Activated naive CD4-positive, alpha-beta T cell (primary cell): ENCODE measurements around the gene FAXC.
"Not testable (repeated sequence)": the region's sequence is repeated elsewhere in the genome, so short reads cannot be mapped to it uniquely, and the experiment has no call there.

Source experiments
- DNase-seq, 4 experiments: peaks; one replicate each; lab custom pipeline; 2025; lab: John Stamatoyannopoulos, UW

The FAXC gene

GRCh38 chr6:99287523-99287922 is 62.0 kb downstream of the FAXC start:
- no peak for DNase-seq

DNA sequence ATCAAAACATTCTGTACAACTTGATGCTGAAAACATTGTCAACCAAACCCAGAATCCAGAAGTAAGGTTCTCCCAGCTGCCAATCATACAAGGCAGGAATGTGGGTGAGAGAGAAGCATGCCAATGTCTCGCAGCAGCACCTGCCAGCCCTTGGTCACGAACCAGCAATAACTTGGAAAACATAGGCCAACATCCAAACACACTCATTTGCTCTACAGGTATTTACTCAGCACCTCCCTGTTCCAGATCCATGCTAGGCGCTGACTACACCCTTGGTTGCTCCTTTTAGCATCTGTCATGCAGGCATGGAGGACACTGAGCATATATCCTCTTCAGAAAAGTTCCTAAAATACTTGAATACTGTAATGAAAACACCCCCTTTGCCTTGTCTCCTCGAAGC is 63.6 kb downstream of the FAXC start:
- DNase-seq, result no peak

DNA sequence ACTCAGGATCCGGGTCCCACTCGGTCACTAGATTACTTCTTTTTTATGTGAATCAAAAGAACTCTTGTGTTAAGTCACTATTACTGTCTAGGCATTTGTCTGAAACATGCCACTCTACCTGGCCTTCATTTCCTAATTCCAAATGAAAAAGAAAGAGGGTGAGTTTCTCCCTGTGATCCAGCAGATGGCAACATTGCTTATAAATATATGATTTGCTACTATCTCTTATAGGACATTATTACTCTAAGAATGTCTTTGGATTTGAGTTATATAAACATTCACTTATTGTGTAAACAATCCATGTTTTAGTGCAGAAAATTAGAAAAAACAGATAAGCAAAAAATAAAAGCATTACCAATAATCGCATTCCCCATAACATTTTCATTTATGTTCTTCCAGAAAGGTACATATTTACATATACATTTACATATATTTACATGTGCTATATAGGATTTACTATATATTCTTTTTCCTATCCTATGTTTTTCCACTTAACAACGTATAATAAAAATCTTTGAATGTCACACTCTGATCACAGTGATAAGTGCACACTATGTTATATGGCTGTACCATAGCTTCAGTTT is 66.9 kb downstream of the FAXC start:
- DNase-seq, result no peak

DNA sequence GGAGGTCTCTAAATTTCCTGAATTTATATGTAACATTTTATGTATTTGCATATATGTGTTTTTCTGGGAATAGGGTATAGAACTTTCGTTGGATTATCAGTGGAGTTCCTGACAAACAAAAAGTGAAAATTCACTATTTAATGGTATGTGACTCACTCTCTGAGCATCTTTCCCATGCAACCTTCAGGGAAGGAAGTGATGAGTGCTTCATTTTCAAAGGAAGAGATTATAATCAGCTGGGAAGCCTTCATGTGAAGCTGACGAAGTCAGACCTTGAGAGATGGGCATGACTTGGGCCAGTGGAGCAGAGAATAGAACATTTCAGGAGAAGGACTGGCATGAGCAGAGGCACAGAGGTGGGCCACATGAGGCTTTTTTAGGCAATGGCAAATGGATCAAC is 72.7 kb downstream of the FAXC start:
- DNase-seq, result no peak

GRCh38 chr6:99270826-99271225 is 78.6 kb downstream of the FAXC start:
- no peak for DNase-seq

DNA sequence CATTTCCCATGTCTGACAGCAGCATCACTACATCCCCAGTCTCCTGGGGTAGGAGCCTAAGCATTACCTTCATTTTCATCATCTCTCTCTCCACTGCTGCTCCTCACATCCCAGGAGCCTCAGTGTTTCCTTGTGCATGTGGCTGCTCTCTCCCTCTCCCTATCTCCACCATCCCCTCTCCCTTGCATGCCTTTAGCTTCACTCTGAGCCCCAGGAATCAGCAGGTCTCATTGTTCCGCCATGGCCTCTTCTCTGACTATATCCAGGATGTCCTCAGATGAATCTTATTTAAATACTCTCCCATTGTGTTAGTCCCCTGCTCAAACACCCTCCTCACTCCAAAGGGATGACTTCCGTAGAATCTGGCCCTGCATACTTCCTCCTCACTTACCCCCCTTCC is 79.4 kb downstream of the FAXC start:
- DNase-seq, result no peak

DNA sequence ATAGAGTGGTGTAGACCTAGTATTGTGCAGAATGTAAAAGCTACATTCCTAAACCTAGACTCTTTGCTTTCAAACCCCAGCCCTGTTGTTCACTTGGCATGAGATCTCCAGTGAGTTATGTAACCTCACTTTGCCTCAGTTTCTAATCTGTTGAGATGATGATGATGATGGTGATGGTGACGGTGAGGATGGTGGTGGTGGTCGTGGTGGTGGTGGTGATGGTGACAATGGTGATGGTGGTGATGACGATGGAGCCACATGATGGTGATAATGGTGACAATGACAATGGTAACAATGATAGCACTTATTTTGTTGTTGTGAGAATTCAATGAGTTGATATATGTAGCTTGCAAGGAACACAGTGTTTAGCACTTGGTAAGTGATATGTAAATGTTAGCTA is 80.3 kb downstream of the FAXC start:
- no peak for DNase-seq

- not testable (repeated sequence) for DNase-seq
Observed at GRCh38 chr6:99266996-99267395, 82.5 kb downstream of the FAXC start.

GRCh38 chr6:99265447-99265846 is 84.0 kb downstream of the FAXC start:
- not testable (repeated sequence) for DNase-seq

GRCh38 chr6:99254616-99255550 is 94.6 kb downstream of the FAXC start:
- DNase-seq, result no peak

DNA sequence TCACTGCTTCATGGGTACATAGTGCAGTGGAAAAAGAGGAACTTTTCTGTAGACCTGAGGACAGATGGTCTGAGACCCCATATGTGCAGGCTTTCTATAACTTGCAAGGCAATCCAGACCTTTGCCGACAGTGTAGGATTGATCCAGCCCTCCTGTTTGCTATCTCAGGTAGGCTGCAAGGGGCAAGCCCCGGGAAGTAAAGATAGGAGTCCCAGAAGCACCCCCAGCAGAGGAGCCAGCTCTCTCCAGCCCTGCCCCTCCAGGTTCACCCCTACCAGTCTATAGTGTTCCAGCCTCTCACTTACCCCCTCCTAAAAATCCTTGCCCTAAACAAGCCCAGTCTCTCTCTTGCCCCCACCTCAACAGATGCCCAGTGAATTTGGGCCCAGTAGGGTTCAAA is 96.2 kb downstream of the FAXC start:
- no peak for DNase-seq

GRCh38 chr6:99252421-99252820 is 97.1 kb downstream of the FAXC start:
- DNase-seq, result no peak

DNA sequence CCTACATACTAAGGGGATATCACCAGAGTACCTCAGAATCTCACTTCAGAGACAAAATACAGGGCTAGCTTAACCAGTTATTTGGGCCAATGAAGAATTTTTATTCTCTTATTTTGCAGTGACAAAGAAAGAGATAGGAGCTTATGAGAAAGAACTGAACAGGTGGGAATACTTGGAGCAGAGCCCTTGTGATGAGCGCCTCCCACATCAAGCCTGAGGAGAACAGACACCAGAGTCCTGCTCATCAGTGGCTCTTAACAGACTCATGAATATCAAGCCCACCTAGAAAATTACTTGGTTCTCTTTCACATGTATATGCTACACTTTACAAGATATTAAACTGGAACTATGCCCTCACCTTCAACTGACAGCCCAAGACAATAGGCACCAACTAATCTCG is 99.0 kb downstream of the FAXC start:
- no peak for DNase-seq

DNA sequence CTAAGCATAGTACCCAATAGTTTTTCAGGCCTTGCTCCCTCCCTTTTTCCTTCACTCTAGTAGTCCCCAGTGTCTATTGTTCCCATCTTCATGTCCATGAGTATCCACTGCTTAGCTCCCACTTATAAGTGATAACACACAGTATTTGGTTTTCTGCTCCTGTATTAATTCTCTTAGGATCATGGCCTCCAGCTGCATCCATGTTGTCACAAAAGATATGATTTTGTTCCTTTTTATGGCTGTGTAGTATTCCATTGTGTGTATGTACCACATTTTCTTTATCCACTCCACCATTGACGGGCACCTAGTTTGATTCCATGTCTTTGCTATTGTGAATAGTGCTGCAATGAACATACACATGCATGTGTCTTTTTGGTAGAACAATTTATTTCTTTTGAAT is 102.9 kb downstream of the FAXC start:
- no peak for DNase-seq

- DNase-seq, result no peak
Observed at GRCh38 chr6:99241905-99242534, 107.5 kb downstream of the FAXC start.

- no peak for DNase-seq
Observed at GRCh38 chr6:99236010-99236409, 113.5 kb downstream of the FAXC start.

DNA sequence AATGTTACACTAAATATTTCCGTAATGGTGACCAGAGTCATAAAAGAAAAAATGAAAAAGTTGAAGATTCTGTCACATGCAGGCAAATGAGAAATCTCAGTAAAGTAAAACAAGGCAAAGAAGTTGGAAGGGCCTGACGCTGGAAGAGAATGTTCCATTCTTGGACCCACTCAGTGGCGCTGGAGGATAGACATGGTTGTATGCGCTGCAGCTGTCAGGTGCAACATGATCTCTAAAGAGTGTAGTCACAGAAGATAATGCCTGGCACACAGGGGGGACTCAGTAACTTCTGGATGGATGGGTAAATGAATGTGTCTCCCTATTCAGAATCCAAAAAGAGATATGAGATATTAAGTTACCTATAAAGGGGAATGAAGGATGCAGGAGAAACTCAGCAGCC is 116.3 kb downstream of the FAXC start:
- no peak for DNase-seq

DNA sequence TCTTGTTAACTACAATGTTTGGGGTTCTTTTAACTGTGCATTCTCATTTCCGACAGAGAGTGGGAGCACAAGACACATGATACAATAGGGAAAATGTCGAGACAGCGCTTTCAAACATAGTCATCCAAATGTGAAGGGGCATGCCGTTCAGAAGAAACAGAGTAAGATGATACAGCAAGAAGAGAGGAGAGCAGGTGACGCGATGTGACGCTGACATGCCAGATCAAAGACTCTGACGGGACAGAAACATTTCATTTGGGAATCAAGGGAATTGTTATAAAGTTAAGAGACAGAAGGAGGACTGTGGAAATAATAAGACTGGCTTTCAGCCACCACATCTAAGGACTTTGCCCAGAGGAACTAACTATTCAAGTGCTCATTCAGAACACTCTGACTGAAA is 117.4 kb downstream of the FAXC start:
- DNase-seq, result no peak

DNA sequence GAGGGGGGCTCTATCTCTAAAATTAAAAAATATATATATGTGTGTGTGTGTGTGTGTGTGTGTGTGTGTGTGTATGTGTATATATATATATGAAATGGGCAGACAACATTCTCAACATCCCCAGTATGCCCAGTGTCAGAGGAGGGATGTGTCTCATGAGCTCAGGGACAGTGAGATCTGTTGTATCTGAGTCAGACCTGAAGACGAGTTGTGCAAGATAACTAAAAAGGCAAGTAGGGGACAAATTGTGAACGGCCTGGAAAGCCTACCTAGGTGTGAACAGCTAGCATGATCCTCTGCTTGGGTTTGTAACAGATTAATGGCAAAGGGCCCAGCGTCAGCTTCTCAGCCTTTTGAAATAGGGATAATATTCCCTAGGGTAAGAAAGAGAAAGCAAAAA is 124.3 kb downstream of the FAXC start:
- no peak for DNase-seq
